C4-2B (cell line): ENCODE measurements around the gene SH3GLB1.

Experiments used
- H3K27ac ChIP-seq: fragments of 450-650 bp; 2 replicates; pipeline ENCODE4 v1.5.1; 2017
- ZFX ChIP-seq: fragments of 450-650 bp; IDR thresholded peaks from 2 replicates; pipeline ENCODE4 v1.6.1; 2017
- TF ChIP-seq, protein P1 (sequence below): fragments of 450-650 bp; conservative IDR thresholded peaks from 2 replicates; pipeline ENCODE4 v1.5.1; 2017; ENCODE audit warnings: mild to moderate bottlenecking

The SH3GLB1 gene

DNA sequence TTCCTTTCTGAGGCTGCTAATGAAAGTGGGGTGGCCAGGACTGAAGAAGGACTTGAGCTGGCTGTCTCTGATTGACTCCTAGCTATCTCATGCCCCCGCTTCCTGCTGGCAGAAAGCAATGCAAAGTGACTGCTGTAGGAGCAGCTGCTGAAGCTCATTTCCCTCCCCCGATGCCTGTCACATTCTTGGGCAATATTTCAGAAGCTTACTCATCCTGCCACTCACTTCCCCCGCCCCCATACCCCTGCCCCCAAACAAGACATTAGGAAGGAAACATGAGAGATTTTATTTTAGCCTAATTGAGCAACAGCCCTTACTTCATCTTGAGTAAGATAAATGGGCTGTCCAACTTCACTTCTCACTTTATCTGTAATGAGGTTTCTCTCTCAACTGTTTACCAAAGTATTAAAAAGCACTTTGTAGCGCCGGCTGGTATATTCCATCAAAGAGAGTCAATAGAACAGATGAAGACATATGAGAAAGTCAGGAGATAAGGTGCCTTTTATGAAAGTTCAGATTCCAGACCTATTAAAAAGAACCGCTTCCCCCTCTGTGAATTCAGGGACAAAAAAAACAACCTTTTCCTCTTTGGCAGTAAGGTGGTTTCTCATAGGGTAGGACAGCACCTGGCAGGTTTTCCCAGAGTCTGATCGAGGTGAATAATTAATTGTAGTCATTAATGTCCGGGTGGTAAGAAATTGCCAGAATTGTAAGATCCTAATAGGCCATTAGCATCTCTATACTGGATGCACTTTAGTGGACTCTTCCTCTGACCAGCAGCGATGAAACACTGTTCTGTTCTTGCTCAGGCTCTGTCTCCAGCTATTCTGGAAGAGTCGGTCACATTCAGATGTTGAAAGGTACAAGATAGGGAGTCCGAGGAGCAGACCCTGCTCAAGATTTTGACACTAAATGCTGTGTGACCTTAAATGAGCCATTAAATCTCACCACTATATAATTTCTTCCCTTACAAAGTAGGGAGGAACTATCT lies 70.2 kb downstream of the SH3GLB1 start:
- TF ChIP-seq, protein P1, sequence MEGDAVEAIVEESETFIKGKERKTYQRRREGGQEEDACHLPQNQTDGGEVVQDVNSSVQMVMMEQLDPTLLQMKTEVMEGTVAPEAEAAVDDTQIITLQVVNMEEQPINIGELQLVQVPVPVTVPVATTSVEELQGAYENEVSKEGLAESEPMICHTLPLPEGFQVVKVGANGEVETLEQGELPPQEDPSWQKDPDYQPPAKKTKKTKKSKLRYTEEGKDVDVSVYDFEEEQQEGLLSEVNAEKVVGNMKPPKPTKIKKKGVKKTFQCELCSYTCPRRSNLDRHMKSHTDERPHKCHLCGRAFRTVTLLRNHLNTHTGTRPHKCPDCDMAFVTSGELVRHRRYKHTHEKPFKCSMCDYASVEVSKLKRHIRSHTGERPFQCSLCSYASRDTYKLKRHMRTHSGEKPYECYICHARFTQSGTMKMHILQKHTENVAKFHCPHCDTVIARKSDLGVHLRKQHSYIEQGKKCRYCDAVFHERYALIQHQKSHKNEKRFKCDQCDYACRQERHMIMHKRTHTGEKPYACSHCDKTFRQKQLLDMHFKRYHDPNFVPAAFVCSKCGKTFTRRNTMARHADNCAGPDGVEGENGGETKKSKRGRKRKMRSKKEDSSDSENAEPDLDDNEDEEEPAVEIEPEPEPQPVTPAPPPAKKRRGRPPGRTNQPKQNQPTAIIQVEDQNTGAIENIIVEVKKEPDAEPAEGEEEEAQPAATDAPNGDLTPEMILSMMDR, result no peak
- TF ChIP-seq ZFX, result no peak
- no peak overlapping the region for H3K27ac ChIP-seq

DNA sequence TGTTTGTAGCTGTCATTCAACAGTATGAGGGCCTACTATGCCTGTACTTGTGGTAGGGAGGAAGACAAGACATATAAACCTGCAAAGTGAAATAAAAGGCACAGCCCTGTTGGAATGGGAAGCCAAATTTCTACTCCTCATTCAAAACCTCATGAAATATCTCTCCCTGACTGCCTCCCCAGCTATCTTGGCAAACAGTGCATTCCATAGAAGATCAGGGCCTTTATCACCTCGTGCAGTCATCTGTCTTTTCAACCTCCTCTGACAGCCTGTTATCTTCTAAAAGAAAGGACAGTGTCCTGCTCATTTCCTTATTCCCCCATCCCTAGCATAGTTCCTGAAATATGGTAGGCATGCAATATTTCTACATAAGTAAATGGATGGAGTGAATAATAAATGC lies 71.0 kb downstream of the SH3GLB1 start:
- no peak overlapping the region for H3K27ac ChIP-seq
- no peak for TF ChIP-seq ZFX
- TF ChIP-seq, protein P1, result no peak

DNA sequence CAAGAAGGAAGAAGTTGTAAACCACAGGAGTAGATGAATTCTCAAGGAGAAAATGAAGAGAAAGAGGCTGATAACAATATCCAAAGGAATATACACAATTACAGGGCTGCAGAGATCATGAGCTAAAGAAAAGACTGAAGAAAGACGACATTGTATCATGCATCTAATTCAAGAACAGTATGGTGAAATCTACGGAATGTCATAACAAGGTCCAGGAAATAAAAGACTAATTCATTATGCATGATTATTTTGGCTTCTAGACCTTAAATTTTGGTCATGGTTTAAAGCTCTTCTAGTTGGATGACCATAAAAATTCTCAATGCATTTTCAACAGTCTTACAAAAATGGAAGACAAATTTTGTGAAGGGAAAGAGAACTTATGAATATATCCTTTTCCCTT lies 71.7 kb downstream of the SH3GLB1 start:
- H3K27ac ChIP-seq, result no peak overlapping the region
- TF ChIP-seq ZFX, result no peak
- TF ChIP-seq, protein P1, result no peak

DNA sequence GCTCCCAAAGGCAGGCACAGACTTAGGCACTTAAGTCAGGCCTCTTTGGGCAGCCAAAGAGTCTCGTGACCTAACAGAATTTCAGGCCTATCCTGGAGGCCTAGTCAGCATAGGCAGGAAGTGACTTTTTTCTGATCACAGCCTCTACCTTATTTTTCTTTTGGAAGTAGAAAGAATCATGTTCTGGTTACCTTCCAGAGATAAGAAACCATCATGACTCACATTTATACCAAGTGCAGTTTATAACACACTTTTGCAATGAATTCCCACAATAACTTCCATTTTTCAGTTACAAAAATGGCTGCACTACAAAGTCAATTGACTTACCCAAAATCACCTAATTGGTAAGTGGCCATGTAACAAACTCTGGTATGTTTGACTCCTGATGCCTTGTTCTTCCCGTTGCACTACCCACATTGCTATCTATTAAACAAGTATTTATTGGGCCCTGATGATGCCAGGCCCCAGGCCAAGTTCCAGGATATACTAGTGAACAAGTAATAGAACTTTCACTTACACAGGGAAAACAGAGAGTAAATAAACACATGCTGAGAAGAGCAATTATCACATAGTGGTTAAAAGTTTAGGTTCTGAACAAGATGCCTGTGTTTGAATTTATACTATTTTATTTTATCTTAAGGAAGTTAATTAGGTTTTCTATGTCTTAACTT lies 74.3 kb downstream of the SH3GLB1 start:
- peak overlapping the region; percentile 25; the same call in 1 of the 2 replicates for H3K27ac ChIP-seq
- TF ChIP-seq, protein P1, result no peak
- no peak for TF ChIP-seq ZFX

DNA sequence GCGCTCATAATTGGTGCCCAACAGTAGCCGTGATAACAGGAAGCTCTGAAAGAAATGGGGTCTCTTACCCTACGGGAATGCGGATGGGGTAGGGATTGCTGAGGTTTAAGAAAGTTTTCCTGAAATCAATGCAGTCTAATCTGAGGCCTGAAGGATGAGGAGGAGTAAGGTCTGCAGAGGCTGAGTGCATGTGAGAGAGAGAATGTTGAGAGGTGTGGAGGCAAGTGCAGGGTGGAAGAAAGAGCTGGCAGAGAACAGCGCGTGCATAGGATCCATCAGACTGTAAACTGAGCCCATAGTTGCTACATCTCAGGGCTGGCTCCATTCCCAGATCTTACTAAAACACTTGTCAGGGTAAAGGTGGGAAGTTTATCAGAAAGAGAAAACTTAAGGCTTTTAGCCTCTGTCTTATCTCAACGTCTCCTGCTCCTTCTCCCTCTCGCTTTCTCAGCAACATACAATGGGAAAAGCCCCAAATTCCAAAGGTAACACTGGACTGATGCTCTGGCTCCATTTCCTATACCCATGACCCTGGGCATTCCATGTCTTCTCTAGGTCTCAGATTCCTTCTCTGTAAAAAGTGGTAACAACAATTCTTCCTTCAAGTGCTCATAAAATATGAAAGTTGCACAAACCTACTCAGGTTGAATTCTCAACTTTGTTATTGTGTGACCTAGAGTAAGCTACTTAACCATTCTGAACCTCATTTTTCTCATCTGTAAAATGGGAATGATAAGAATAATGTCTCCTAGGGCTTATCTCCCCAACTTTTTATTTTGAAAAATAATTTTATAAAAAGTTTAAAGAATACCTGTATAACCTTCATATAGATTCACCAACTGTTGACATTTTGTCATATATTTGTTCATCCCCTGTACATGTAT lies 75.2 kb downstream of the SH3GLB1 start:
- TF ChIP-seq, protein P1, result no peak
- no peak for TF ChIP-seq ZFX
- no peak overlapping the region; the same call in 1 of the 2 replicates for H3K27ac ChIP-seq

DNA sequence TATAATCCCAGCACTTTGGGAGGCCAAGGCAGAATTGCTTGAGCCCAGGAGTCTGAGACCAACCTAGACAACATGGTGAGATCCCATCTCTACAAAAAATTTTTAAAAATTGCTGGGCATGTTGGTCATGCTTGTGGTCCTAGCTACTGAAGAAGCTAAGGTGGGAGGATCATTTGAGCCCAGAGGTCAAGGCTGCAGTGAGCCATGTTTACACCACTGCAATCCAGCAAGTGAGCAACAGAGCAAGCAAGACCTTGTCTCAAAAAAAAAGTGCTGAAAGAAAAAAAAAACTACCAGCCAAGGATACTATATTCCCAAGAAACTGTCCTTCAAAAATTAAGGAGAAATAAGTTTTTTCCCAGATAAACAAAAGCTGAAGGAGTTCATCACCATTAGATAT lies 78.1 kb downstream of the SH3GLB1 start:
- TF ChIP-seq, protein P1, result no peak
- TF ChIP-seq ZFX, result no peak
- no peak overlapping the region for H3K27ac ChIP-seq
